ENCODE measurements around the gene ZBTB12. TPM values are rescaled to one million over a fixed set of nuclear protein-coding genes. Genes with fewer than 3 reads are reported as not detected.

Gene ZBTB12
- total and polyA plus RNA-seq, 2 of the 4 experiments (the other 2 are of a cell fraction): 2.0 to 8.5 TPM

DNA sequence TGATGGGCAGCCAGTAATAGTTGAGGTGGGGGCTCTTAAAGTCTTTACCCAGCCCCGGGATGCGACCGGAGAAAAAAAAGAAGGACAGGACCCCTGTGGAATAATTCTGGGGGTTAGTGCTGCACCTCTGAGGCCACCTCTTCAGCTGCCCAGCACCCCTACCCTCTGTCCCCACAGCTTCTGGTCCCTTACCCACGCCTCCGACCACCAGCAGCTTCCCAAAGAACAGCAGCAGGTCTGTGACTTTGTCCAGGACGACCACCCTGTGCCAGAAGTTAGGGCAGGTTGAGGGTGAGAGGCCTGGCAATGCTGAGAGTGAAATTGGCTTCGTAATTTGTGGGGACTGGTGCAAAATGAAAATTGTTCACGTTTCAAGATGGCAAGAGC lies 37.1 kb downstream of the ZBTB12 start:
- Histone ChIP-seq H3K4ac (ENCODE audit: low read depth, low read length) (no peak overlapping the region), H3K23ac (ENCODE audit: low read depth, low read length) (no peak overlapping the region), H2BK20ac (ENCODE audit: low read depth, low read length) (no peak overlapping the region), H3K18ac (ENCODE audit: low read depth, low read length) (no peak overlapping the region), H4K20me1 (ENCODE audit: insufficient read depth, low read length) (no peaks in the 10 kb centered on the region), H3K79me1 (ENCODE audit: low read depth in 1 of 2, low read length in 2 of 2) (peaks cover 7 to 20% of the 10 kb centered on the region in 2 experiments; a peak in 2 of 4 replicates), H4K8ac (ENCODE audit: low read depth in 2 of 2, low read length in 2 of 2) (no peak overlapping the region), H2BK15ac (ENCODE audit: low read depth, low read length) (no peak overlapping the region), H2BK5ac (ENCODE audit: low read depth, low read length, poor library complexity, severe bottlenecking) (no peak overlapping the region), H4K5ac (ENCODE audit: low read depth, low read length) (no peak overlapping the region), H3K9ac (ENCODE audit: low read depth, low read length) (no peak overlapping the region), H3K27ac (ENCODE audit: insufficient read depth, low read length) (no peak overlapping the region), H3K4me3 (ENCODE audit: insufficient read depth, low read depth, low read length) (no peak overlapping the region), H2BK120ac (ENCODE audit: low read depth, low read length) (no peak overlapping the region), H3K9me3 (ENCODE audit: control insufficient read depth, insufficient read depth, low read length) (no peaks in the 10 kb centered on the region), H2AK5ac (ENCODE audit: low read depth, low read length) (no peak overlapping the region), H3K14ac (replicated peaks; ENCODE audit: low read depth, low read length) (no peak overlapping the region), H3K4me2 (ENCODE audit: low read depth, low read length) (no peak overlapping the region), H4K91ac (ENCODE audit: insufficient read depth, low read depth, low read length) (no peak overlapping the region), H2AK9ac (replicated peaks; ENCODE audit: low read depth, low read length, poor library complexity) (peak overlapping the region; percentile 83), H3K9me1 (ENCODE audit: insufficient read depth, low read length) (no peaks in the 10 kb centered on the region), H2AFZ (replicated peaks; ENCODE audit: low read length, poor library complexity) (peak overlapping the region; percentile 34), H3K4me1 (ENCODE audit: control insufficient read depth, insufficient read depth, low read length) (peaks cover 4% of the 10 kb centered on the region), H3K27me3 (ENCODE audit: control insufficient read depth, insufficient read depth, low read length) (no peaks in the 10 kb centered on the region), H3K36me3 (ENCODE audit: control insufficient read depth, insufficient read depth, low read length) (peaks cover 11% of the 10 kb centered on the region; the same call in 1 of the 2 replicates), H3K56ac (ENCODE audit: extremely low read depth, insufficient read depth, low read length) (no peak overlapping the region)
- CTCF ChIA-PET: no interaction called here
- dilution Hi-C loops (cut with HindIII; ENCODE audit: low sequenced_read_pairs, unreplicated experiment) (no loop called here), intact Hi-C loops (cut with micrococcal nuclease) (no loop called here), in situ Hi-C loops (cut with MboI; ENCODE audit: low sequenced_read_pairs) (no loop called here)
- POLR2A ChIA-PET (ENCODE audit: unreplicated experiment): no interaction called here
- DNase-seq (no peak), ATAC-seq (ENCODE audit: low read depth) (no peak)
- WGBS, 2 experiments (ENCODE audit: extremely low coverage in 2 of 2, insufficient read length in 1 of 2): 74% methylated on average over 3 of the region's 8 CpGs; no CpG with 5 or more reads in 1 of the 2 experiments
- TF ChIP-seq CEBPB (IDR thresholded peaks at IDR 0.05; ENCODE audit: low read depth, low read length): no peak
- TF ChIP-seq POLR2A (IDR thresholded peaks at IDR 0.05; ENCODE audit: low read depth, low read length): no peak
- no peak for TF ChIP-seq ELK1 (IDR thresholded peaks at IDR 0.05; ENCODE audit: borderline replicate concordance, low read depth, low read length)
- no peak for TF ChIP-seq BHLHE40 (IDR thresholded peaks at IDR 0.05; ENCODE audit: low read depth, low read length)
- no peak for TF ChIP-seq CHD1 (IDR thresholded peaks at IDR 0.05; ENCODE audit: low read depth, low read length)
- no peak for TF ChIP-seq MXI1 (IDR thresholded peaks at IDR 0.05; ENCODE audit: borderline replicate concordance, low read depth, low read length)
- no peak for TF ChIP-seq MAFK (IDR thresholded peaks at IDR 0.05; ENCODE audit: low read depth, low read length)
- TF ChIP-seq USF2 (IDR thresholded peaks at IDR 0.05; ENCODE audit: low read depth, low read length): no peak
- no peak for TF ChIP-seq RFX5 (IDR thresholded peaks at IDR 0.05; ENCODE audit: low read depth, low read length)
- no peak for TF ChIP-seq NFE2L2 (IDR thresholded peaks at IDR 0.05; ENCODE audit: low read depth, low read length)
- no peak for TF ChIP-seq FOS (IDR thresholded peaks at IDR 0.05; ENCODE audit: low read depth, low read length)
- no peak for TF ChIP-seq RCOR1 (IDR thresholded peaks at IDR 0.05; ENCODE audit: insufficient replicate concordance, low read length)
- TF ChIP-seq RAD21 (IDR thresholded peaks at IDR 0.05; ENCODE audit: low read length): no peak
- TF ChIP-seq MAZ (IDR thresholded peaks at IDR 0.05; ENCODE audit: borderline replicate concordance, low read depth, low read length): no peak
- TF ChIP-seq CTCF (conservative IDR thresholded peaks at IDR 0.05; ENCODE audit: low read depth, low read length): no peak
- TF ChIP-seq SMC3 (IDR thresholded peaks at IDR 0.05; ENCODE audit: low read depth, low read length): no peak
- BruUV-seq (replicated peaks): no TSS peak

Measured in IMR-90 (cell line).